ENCODE results near the gene PAX8.

Gene PAX8

GRCh38 chr2:113216891-113217454, 61.7 kb downstream of the PAX8 start:
- DNase-seq: no peak
- no peak for TF ChIP-seq CTCF (IDR thresholded peaks at IDR 0.05; ENCODE audit: low read depth, low read length, missing control alignments)

GRCh38 chr2:113216321-113216720, 62.4 kb downstream of the PAX8 start:
- no peak overlapping the region for H3K27ac ChIP-seq
- in situ Hi-C loops (cut with HindIII; ENCODE audit: low pct_ligation_motif_present, low sequenced_read_pairs): no loop called here
- no peak overlapping the region for H3K4me3 ChIP-seq (ENCODE audit: low read depth, low read length)
- H3K27me3 ChIP-seq (replicated peaks): no peaks in the 10 kb centered on the region
- H3K36me3 ChIP-seq (replicated peaks): no peaks in the 10 kb centered on the region
- TF ChIP-seq CTCF (IDR thresholded peaks at IDR 0.05; ENCODE audit: low read depth, low read length, missing control alignments): no peak
- DNase-seq: no peak

More at GRCh38 chr2:113216891-113217454, 61.7 kb downstream of the PAX8 start:
- in situ Hi-C loops (cut with HindIII; ENCODE audit: low pct_ligation_motif_present, low sequenced_read_pairs): no loop called here
- Histone ChIP-seq H3K4me3 (ENCODE audit: low read depth, low read length) (no peak overlapping the region), H3K36me3 (replicated peaks) (no peaks in the 10 kb centered on the region), H3K27ac (no peak overlapping the region), H3K27me3 (replicated peaks) (no peaks in the 10 kb centered on the region)

- no peak for TF ChIP-seq CTCF (IDR thresholded peaks at IDR 0.05; ENCODE audit: low read depth, low read length, missing control alignments)
- in situ Hi-C loops (cut with HindIII; ENCODE audit: low pct_ligation_motif_present, low sequenced_read_pairs): no loop called here
- H3K4me3 ChIP-seq (ENCODE audit: low read depth, low read length): no peak overlapping the region
- H3K36me3 ChIP-seq (replicated peaks): no peaks in the 10 kb centered on the region
- DNase-seq: no peak
- H3K27ac ChIP-seq: no peak overlapping the region
- H3K27me3 ChIP-seq (replicated peaks): no peaks in the 10 kb centered on the region
Observed at GRCh38 chr2:113215056-113215455, 63.7 kb downstream of the PAX8 start.

GRCh38 chr2:113214141-113214540, 64.6 kb downstream of the PAX8 start:
- no peak for TF ChIP-seq CTCF (IDR thresholded peaks at IDR 0.05; ENCODE audit: low read depth, low read length, missing control alignments)
- in situ Hi-C loops (cut with HindIII; ENCODE audit: low pct_ligation_motif_present, low sequenced_read_pairs): no loop called here
- Histone ChIP-seq H3K4me3 (ENCODE audit: low read depth, low read length) (no peak overlapping the region), H3K27me3 (replicated peaks) (no peaks in the 10 kb centered on the region), H3K36me3 (replicated peaks) (no peaks in the 10 kb centered on the region), H3K27ac (no peak overlapping the region)
- no peak for DNase-seq

GRCh38 chr2:113213061-113213930, 65.4 kb downstream of the PAX8 start:
- DNase-seq: no peak
- in situ Hi-C loops (cut with HindIII; ENCODE audit: low pct_ligation_motif_present, low sequenced_read_pairs): no loop called here

More at GRCh38 chr2:113213061-113213930, 65.4 kb downstream of the PAX8 start:
- no peaks in the 10 kb centered on the region for H3K27me3 ChIP-seq (replicated peaks)
- H3K36me3 ChIP-seq (replicated peaks): no peaks in the 10 kb centered on the region
- H3K27ac ChIP-seq: no peak overlapping the region
- no peak overlapping the region for H3K4me3 ChIP-seq (ENCODE audit: low read depth, low read length)
- no peak for TF ChIP-seq CTCF (IDR thresholded peaks at IDR 0.05; ENCODE audit: low read depth, low read length, missing control alignments)
